ENCODE data around the gene FRMD4A. TPM values are rescaled to one million over a fixed set of nuclear protein-coding genes. Genes with fewer than 3 reads are reported as not detected.
A peak's percentile ranks its signal among the peaks of the same experiment; 100 is the strongest.

Gene FRMD4A
- total RNA-seq, 4 donors from 2014 or later = 4.0 to 12.7 (median 5.6) TPM

- 59 to 79% methylated on average over 5 of the region's 5 CpGs for WGBS, 2 donors (ENCODE audit: low coverage in 1 of 2)
- TF ChIP-seq POLR2A (IDR thresholded peaks at IDR 0.05) (no peak), CTCF (IDR thresholded peaks at IDR 0.05) (peak in 1 of 5 experiments; percentile 13), POLR2AphosphoS5 (IDR thresholded peaks at IDR 0.05) (no peak), EP300 (IDR thresholded peaks at IDR 0.05; ENCODE audit: low read depth) (no peak)
Measured at GRCh38 chr10:13613519-13613918, 717.2 kb downstream of the FRMD4A start.

GRCh38 chr10:13612654-13613373 is 717.9 kb downstream of the FRMD4A start:
- TF ChIP-seq POLR2A (IDR thresholded peaks at IDR 0.05) = no peak
- no peak for TF ChIP-seq CTCF (IDR thresholded peaks at IDR 0.05)
- no peak for TF ChIP-seq POLR2AphosphoS5 (IDR thresholded peaks at IDR 0.05)
- TF ChIP-seq EP300 (IDR thresholded peaks at IDR 0.05; ENCODE audit: low read depth) = no peak
- Histone ChIP-seq H3K4me1 (peaks cover 0 to 6% (median 0%) of the 10 kb centered on the region in 4 donors), H3K36me3 (peaks cover 0 to 48% (median 16%) of the 10 kb centered on the region in 4 donors), H3K9me3 (no peaks in the 10 kb centered on the region), H3K27ac (no peak overlapping the region), H3K4me3 (no peak overlapping the region), H3K27me3 (no peaks in the 10 kb centered on the region)
- in situ Hi-C loops (cut with MboI; ENCODE audit: low pct_ligation_motif_present in 1 of 4, low pct_unique_long_range_greater_than_20kb in 1 of 4, low sequenced_read_pairs in 3 of 4) = no loop called here
- no peak for DNase-seq
- WGBS, 2 donors (ENCODE audit: low coverage in 1 of 2) = 86 to 90% methylated on average over 1 to 3 of the region's 3 CpGs
- intact Hi-C loops (cut with DNase I; ENCODE audit: low total_unique reads) = no loop called here

More at GRCh38 chr10:13613519-13613918, 717.2 kb downstream of the FRMD4A start:
- no peaks in the 10 kb centered on the region for H3K27me3 ChIP-seq
- no peak for DNase-seq
- in situ Hi-C loops (cut with MboI; ENCODE audit: low pct_ligation_motif_present in 1 of 4, low pct_unique_long_range_greater_than_20kb in 1 of 4, low sequenced_read_pairs in 3 of 4) = no loop called here
- H3K4me1 ChIP-seq = peaks cover 0 to 6% (median 0%) of the 10 kb centered on the region in 4 donors
- no peak overlapping the region for H3K4me3 ChIP-seq
- no peak overlapping the region for H3K27ac ChIP-seq
- H3K9me3 ChIP-seq = no peaks in the 10 kb centered on the region
- peaks cover 0 to 47% (median 16%) of the 10 kb centered on the region in 4 donors for H3K36me3 ChIP-seq
- intact Hi-C loops (cut with DNase I; ENCODE audit: low total_unique reads) = no loop called here

- H3K27ac ChIP-seq = no peak overlapping the region
- H3K9me3 ChIP-seq = no peaks in the 10 kb centered on the region
- no peaks in the 10 kb centered on the region for H3K4me1 ChIP-seq
- WGBS, 2 donors (ENCODE audit: low coverage in 1 of 2) = 86 to 91% methylated on average over 3 to 8 of the region's 8 CpGs
- in situ Hi-C loops (cut with MboI; ENCODE audit: low pct_ligation_motif_present in 1 of 4, low pct_unique_long_range_greater_than_20kb in 1 of 4, low sequenced_read_pairs in 3 of 4) (no loop called here), intact Hi-C loops (cut with DNase I; ENCODE audit: low total_unique reads) (loop anchor here (10.0 kb wide), 1 partner anchor 1464 kb away; no protein-coding TSS in a partner anchor)
- DNase-seq = no peak
- H3K4me3 ChIP-seq = no peak overlapping the region
- peaks cover 0 to 54% (median 15%) of the 10 kb centered on the region in 4 donors for H3K36me3 ChIP-seq
- TF ChIP-seq CTCF (IDR thresholded peaks at IDR 0.05) = no peak
- TF ChIP-seq POLR2AphosphoS5 (IDR thresholded peaks at IDR 0.05) = no peak
- TF ChIP-seq EP300 (IDR thresholded peaks at IDR 0.05; ENCODE audit: low read depth) = no peak
- TF ChIP-seq POLR2A (IDR thresholded peaks at IDR 0.05) = no peak
- H3K27me3 ChIP-seq = no peaks in the 10 kb centered on the region
Measured at GRCh38 chr10:13608246-13608853, 722.4 kb downstream of the FRMD4A start.

DNA sequence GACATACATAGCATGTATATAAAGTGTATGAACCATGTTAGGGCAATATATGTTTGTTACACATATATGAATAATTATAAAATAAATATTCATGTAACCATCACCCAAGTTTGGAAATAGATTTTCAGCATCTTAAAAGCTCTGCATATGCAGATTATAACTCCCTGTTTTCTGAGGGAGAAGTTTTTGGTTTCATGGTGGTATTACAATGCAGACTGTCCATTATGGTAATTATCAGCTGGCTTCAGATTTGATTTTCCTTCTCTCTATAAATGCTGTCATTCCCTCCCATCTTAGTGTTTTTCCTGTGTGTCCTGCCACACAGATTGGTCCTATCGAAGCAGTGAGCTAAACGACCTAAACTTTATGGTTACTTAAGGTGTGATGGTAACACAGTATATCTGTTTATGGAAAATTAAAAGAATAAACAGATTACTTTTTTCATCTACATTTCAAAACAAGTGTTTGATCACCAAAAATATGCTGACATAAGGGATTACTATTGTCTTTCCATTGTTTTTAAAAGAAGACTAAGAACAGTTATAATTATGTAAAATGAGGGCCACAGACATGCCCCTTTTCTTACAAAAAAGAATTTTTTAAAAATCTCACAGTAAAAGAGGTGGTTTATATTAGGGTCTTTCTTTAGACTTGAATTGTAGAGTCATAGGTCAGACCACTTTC is 726.2 kb downstream of the FRMD4A start:
- H3K4me3 ChIP-seq = no peak overlapping the region
- in situ Hi-C loops (cut with MboI; ENCODE audit: low pct_ligation_motif_present in 1 of 4, low pct_unique_long_range_greater_than_20kb in 1 of 4, low sequenced_read_pairs in 3 of 4) (no loop called here), intact Hi-C loops (cut with DNase I; ENCODE audit: low total_unique reads) (loop anchor here (10.0 kb wide), 1 partner anchor 1460 kb away; no protein-coding TSS in a partner anchor)
- DNase-seq = no peak
- whole genome bisulfite sequencing, 2 donors (ENCODE audit: low coverage in 1 of 2) = 78 to 81% methylated on average over 2 of the region's 2 CpGs
- H3K9me3 ChIP-seq = no peaks in the 10 kb centered on the region
- no peaks in the 10 kb centered on the region for H3K4me1 ChIP-seq
- no peak for TF ChIP-seq POLR2AphosphoS5 (IDR thresholded peaks at IDR 0.05)
- no peak for TF ChIP-seq CTCF (IDR thresholded peaks at IDR 0.05)
- no peak for TF ChIP-seq EP300 (IDR thresholded peaks at IDR 0.05; ENCODE audit: low read depth)
- no peak for TF ChIP-seq POLR2A (IDR thresholded peaks at IDR 0.05)
- no peaks in the 10 kb centered on the region for H3K27me3 ChIP-seq
- H3K27ac ChIP-seq = no peak overlapping the region
- H3K36me3 ChIP-seq = peaks cover 0 to 44% (median 14%) of the 10 kb centered on the region in 4 donors
